HL-60 (cell line): ENCODE data around the gene AFDN.

Source experiments
- DNase-seq, 2 experiments: peaks; one replicate each; pipeline ENCODE4 v3.0.0-alpha.2; 2010 to 2020; ENCODE audit warnings: low read depth in 1 of 2, low spot score in 1 of 2
- H3K27ac ChIP-seq: fragments of 250-450 bp; sonication (Bioruptor Pico); replicated peaks from 2 replicates; pipeline ENCODE4 v1.5.1; 2020; ENCODE audit warnings: mild to moderate bottlenecking, moderate library complexity
- H3K27me3 ChIP-seq: fragments of 250-450 bp; sonication (Bioruptor Pico); 2 replicates; pipeline ENCODE4 v1.5.1; 2021; ENCODE audit warnings: mild to moderate bottlenecking, moderate library complexity; ENCODE audit not compliant: insufficient read depth, poor library complexity, severe bottlenecking
- H3K4me3 ChIP-seq: replicated peaks from 2 replicates; pipeline ENCODE4 v1.5.1; 2011; ENCODE audit warnings: mild to moderate bottlenecking, control low read depth, low read length; ENCODE audit not compliant: insufficient read depth
- GABPA ChIP-seq: IDR thresholded peaks from 2 replicates; pipeline ENCODE4 v1.6.1; 2012; ENCODE audit warnings: low read depth
- POLR2AphosphoS5 ChIP-seq: IDR thresholded peaks from 2 replicates; pipeline ENCODE4 v1.6.1; 2012; ENCODE audit warnings: low read depth
- REST ChIP-seq: IDR thresholded peaks from 2 replicates; pipeline ENCODE4 v1.6.1; 2012; ENCODE audit warnings: low read depth; ENCODE audit not compliant: insufficient replicate concordance
- SPI1 ChIP-seq: IDR thresholded peaks from 2 replicates; pipeline ENCODE4 v1.6.1; 2012; ENCODE audit warnings: low read depth, mild to moderate bottlenecking, borderline replicate concordance
- TF ChIP-seq, protein P1 (sequence below): IDR thresholded peaks from one replicate; pipeline ENCODE4 v1.5.1; 2011; ENCODE audit warnings: low read length, control low read depth, inconsistent platforms; ENCODE audit not compliant: insufficient read depth

AFDN gene

GRCh38 chr6:167932468-167933276 is 106.0 kb downstream of the AFDN start:
- no peak overlapping the region for H3K27ac ChIP-seq
- TF ChIP-seq REST (no peak), GABPA (no peak), POLR2AphosphoS5 (no peak), SPI1 (no peak)
- TF ChIP-seq, protein P1, sequence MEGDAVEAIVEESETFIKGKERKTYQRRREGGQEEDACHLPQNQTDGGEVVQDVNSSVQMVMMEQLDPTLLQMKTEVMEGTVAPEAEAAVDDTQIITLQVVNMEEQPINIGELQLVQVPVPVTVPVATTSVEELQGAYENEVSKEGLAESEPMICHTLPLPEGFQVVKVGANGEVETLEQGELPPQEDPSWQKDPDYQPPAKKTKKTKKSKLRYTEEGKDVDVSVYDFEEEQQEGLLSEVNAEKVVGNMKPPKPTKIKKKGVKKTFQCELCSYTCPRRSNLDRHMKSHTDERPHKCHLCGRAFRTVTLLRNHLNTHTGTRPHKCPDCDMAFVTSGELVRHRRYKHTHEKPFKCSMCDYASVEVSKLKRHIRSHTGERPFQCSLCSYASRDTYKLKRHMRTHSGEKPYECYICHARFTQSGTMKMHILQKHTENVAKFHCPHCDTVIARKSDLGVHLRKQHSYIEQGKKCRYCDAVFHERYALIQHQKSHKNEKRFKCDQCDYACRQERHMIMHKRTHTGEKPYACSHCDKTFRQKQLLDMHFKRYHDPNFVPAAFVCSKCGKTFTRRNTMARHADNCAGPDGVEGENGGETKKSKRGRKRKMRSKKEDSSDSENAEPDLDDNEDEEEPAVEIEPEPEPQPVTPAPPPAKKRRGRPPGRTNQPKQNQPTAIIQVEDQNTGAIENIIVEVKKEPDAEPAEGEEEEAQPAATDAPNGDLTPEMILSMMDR: no peak

DNA sequence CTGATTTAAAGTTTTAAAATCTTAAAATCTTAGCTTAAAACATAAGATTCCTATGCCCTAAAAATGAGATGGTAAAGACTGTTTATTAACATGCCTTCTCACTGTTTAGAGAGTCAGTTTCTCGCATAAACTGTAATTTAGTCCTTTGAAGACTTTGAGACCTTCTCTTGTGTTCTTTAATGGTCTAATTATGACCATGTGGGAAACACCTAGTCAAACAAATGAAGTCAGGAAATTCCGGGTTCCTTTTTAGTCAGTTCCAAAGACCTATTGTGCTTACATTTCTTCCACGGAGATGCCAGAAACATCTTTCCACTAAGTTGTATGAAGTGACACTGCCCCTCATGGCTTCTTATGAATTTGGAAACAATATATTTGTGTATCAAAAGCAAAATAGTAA is 106.6 kb downstream of the AFDN start:
- Histone ChIP-seq H3K27me3 (no peaks in the 10 kb centered on the region), H3K27ac (no peak overlapping the region)

More at GRCh38 chr6:167932468-167933276, 106.0 kb downstream of the AFDN start:
- DNase-seq: no peak
- H3K4me3 ChIP-seq: no peak overlapping the region
- no peaks in the 10 kb centered on the region for H3K27me3 ChIP-seq

GRCh38 chr6:167933847-167934246 is 107.1 kb downstream of the AFDN start:
- H3K27me3 ChIP-seq: no peaks in the 10 kb centered on the region
- no peak for TF ChIP-seq SPI1
- TF ChIP-seq, protein P1: no peak
- no peak for TF ChIP-seq POLR2AphosphoS5
- TF ChIP-seq GABPA: no peak

More for the DNA sequence above, 106.6 kb downstream of the AFDN start:
- no peak for DNase-seq
- TF ChIP-seq POLR2AphosphoS5: no peak
- no peak for TF ChIP-seq REST
- no peak for TF ChIP-seq GABPA
- no peak for TF ChIP-seq SPI1
- TF ChIP-seq, protein P1: no peak
- H3K4me3 ChIP-seq: no peak overlapping the region

More at GRCh38 chr6:167933847-167934246, 107.1 kb downstream of the AFDN start:
- H3K4me3 ChIP-seq: no peak overlapping the region
- DNase-seq: no peak
- H3K27ac ChIP-seq: no peak overlapping the region
